ENCODE data around the gene RPRD1B. TPM values are rescaled to one million over a fixed set of nuclear protein-coding genes. Genes with fewer than 3 reads are reported as not detected.

Gene RPRD1B
- total and polyA plus RNA-seq, 2 donors (not counting 3 experiments of a cell fraction or from before 2014, with no cell fraction given), result 13.0 to 29.3 TPM

GRCh38 chr20:37986044-37986858 is 47.3 kb upstream of the RPRD1B start:
- intact Hi-C loops (cut with micrococcal nuclease), result no loop called here
- no peak overlapping the region for H3K4me2 ChIP-seq (ENCODE audit: insufficient read depth, low read length)
- peaks cover 0 to 2% of the 10 kb centered on the region in 2 experiments for H3K36me3 ChIP-seq (ENCODE audit: control insufficient read depth in 2 of 2, extremely low read depth in 1 of 2, insufficient read depth in 2 of 2, low read length in 2 of 2)
- dilution Hi-C loops (cut with MboI; ENCODE audit: extremely low pct_ligation_motif_present, low sequenced_read_pairs), result no loop called here
- H3K9me1 ChIP-seq (replicated peaks; ENCODE audit: control insufficient read depth, extremely low read depth, insufficient read depth, low read length), result no peaks in the 10 kb centered on the region
- POLR2A ChIA-PET, result no interaction called here
- no peak overlapping the region for H2AFZ ChIP-seq (ENCODE audit: low read depth, low read length)
- H4K20me1 ChIP-seq (replicated peaks; ENCODE audit: control insufficient read depth, extremely low read depth, insufficient read depth, low read length), result no peaks in the 10 kb centered on the region
- H3K9me3 ChIP-seq (replicated peaks; ENCODE audit: control insufficient read depth, insufficient read depth, low read length), result no peaks in the 10 kb centered on the region
- no peak for TF ChIP-seq MYC (IDR thresholded peaks at IDR 0.05; ENCODE audit: low read depth, low read length)
- TF ChIP-seq FOS (IDR thresholded peaks at IDR 0.05; ENCODE audit: borderline replicate concordance, insufficient read depth, low read length), result no peak
- no peak for TF ChIP-seq POLR2AphosphoS5 (IDR thresholded peaks at IDR 0.05; ENCODE audit: insufficient read depth, low read depth, low read length)
- no peak for TF ChIP-seq EZH2 (IDR thresholded peaks at IDR 0.05; ENCODE audit: borderline replicate concordance, low read depth, low read length, severe bottlenecking)
- TF ChIP-seq POLR2A (IDR thresholded peaks at IDR 0.05; ENCODE audit: low read depth, low read length), result no peak
- no peak for TF ChIP-seq GATA2 (IDR thresholded peaks at IDR 0.05; ENCODE audit: insufficient read depth, insufficient read length, low read depth, low read length)
- TF ChIP-seq MAX (IDR thresholded peaks at IDR 0.05; ENCODE audit: insufficient read depth, insufficient read length), result no peak
- H3K79me2 ChIP-seq (ENCODE audit: control insufficient read depth, insufficient read depth, low read length), result no peaks in the 10 kb centered on the region
- CTCF ChIA-PET, result no interaction called here
- no peak overlapping the region for H3K9ac ChIP-seq (replicated peaks; ENCODE audit: extremely low read depth, insufficient read depth, low read length)
- no peak overlapping the region for H3K27ac ChIP-seq (ENCODE audit: insufficient read depth, low read depth, low read length)
- H3K4me3 ChIP-seq (replicated peaks in 1 of 3; ENCODE audit: insufficient read depth in 1 of 3, low read depth in 1 of 3, low read length in 3 of 3), result no peak overlapping the region
- FAIRE-seq, result no peak
- no TSS peak for BruUV-seq (replicated peaks)
- no peaks in the 10 kb centered on the region for H3K27me3 ChIP-seq (ENCODE audit: control insufficient read depth in 2 of 2, insufficient read depth in 2 of 2, low read length in 2 of 2)
- peaks cover 22% of the 10 kb centered on the region for H3K4me1 ChIP-seq (ENCODE audit: control insufficient read depth, extremely low read depth, insufficient read depth, low read length)
- DNase-seq (ENCODE audit: low read depth, low spot score), result no peak
